ENCODE measurements around the gene GMDS.
A peak's percentile ranks its signal among the peaks of the same experiment; 100 is the strongest.

Gene GMDS

DNA sequence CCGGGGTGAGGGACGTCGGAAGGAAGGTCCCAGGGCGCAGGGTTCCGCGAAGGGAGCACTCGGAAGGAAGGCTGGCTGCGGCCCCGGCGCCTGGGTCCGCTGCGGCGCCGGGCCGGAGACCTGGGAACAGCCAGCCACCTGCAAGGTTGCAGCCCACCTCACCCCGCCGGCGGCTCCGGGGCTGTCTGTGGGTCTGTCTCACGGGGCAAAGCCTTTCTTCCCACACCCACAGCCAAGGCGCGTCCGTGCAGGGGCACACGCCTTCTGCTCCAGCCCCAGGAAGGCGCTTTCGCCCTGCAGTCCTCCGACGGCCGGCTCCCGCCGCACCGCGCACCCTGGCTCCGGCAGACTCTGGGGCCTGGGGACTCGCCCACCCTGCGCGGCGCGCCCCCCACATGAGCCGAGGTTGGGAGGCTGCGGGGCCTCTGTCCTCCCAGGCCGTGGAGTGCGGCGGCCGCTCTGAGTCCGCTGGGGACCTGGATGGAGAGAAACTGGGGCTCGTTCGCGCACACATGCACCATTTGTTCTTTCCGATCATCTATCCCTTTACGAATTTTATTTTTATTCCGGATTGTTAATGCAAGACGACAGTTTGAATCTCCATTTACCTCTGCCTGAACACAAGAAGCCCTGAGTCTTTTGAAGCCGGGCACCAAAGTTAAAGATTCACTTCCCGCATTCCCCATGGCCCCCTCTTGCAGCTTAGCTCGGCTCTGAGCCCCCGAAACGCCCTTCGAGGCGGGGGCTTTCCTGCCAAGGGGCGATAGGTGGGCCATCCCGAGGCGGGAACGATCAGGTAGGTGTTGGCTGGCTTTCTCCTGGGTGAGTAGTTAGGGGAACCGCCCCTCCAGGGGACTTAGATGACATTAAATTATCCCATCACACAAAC lies 640.2 kb downstream of the GMDS start:
- TF ChIP-seq, protein P1, sequence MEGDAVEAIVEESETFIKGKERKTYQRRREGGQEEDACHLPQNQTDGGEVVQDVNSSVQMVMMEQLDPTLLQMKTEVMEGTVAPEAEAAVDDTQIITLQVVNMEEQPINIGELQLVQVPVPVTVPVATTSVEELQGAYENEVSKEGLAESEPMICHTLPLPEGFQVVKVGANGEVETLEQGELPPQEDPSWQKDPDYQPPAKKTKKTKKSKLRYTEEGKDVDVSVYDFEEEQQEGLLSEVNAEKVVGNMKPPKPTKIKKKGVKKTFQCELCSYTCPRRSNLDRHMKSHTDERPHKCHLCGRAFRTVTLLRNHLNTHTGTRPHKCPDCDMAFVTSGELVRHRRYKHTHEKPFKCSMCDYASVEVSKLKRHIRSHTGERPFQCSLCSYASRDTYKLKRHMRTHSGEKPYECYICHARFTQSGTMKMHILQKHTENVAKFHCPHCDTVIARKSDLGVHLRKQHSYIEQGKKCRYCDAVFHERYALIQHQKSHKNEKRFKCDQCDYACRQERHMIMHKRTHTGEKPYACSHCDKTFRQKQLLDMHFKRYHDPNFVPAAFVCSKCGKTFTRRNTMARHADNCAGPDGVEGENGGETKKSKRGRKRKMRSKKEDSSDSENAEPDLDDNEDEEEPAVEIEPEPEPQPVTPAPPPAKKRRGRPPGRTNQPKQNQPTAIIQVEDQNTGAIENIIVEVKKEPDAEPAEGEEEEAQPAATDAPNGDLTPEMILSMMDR (conservative IDR thresholded peaks at IDR 0.05; ENCODE audit: low read depth), result no peak

DNA sequence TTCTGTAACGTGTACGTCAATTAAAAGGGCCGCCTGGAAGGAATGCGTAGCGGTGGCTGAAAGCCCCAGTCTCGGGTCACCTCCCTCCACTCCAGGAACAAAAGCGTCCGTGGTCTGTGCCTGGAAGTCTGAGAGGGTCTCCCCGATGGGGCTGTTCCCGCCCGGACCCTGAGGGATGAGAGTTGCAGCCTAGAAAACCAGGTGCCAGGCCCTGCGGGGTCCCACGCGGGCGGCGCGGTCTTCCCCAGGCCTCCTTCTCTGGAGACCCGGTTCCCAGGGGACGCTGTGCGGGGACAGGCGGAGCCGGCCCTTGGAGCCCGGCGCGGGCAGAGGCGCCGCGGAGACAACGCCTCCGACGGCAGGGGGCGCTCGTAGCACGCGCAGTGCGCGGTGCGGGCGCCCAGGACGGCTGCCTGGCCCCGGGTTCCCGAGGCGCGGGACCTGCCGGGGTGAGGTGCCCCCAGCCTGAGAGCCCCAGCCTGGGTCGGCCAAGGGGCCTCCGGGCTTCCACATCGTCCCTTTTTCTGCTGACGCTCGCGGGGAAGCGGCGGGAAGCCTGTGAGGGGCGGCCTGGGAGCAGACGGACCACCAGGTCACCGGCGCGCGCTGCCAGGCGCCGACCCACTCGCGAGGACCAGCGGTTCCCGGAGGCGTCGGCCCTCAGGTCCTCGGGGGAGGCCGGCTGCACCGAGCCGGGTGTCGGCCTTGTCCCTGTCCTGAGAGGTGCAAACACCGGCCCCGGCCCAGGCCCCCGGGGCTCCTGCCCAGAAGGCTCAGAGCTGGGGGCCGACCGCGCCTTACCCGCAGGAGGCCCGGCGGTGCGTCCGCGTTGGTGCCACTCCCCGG lies 641.0 kb downstream of the GMDS start:
- no peak overlapping the region for H3K27ac ChIP-seq
- peak; percentile 64 for DNase-seq (ENCODE audit: low spot score)
- TF ChIP-seq, protein P1 (conservative IDR thresholded peaks at IDR 0.05; ENCODE audit: low read depth), result peak; percentile 91
- ChIA-PET POLR2A (ENCODE audit: low non-redundant PET) (no interaction called here), CTCF (interaction anchor here (0.6 to 0.8 kb wide), 4 partner anchors 591 to 1041 kb away, joined by 3 to 4 read pairs (median 4); no protein-coding TSS in a partner anchor)

More for the DNA sequence above, 640.2 kb downstream of the GMDS start:
- ChIA-PET CTCF (interaction anchor here (0.6 to 2.2 kb wide), 8 partner anchors 8 to 1040 kb away, joined by 3 to 17 read pairs (median 4); no protein-coding TSS in a partner anchor), POLR2A (ENCODE audit: low non-redundant PET) (no interaction called here)
- H3K27ac ChIP-seq, result no peak overlapping the region
- DNase-seq (ENCODE audit: low spot score), result no peak

DNA sequence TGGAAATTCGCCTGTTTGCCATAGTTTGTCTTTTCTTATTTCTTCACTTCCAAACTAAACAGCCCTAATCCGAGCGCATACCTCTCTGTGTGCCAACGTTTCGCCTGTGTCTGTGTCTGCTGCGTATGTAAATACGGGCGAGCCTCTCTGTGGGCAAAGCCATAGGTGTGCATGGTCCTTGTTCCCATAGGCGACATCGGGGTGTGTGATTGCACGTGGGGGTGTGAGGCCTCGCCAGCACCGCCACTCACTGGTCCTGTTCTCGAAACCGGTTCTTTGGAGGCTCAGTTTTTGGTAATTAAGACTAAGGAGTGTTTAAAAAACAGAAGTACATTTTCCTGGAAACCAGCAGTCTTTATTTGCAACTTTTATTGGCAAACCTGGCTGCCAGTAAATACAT lies 641.7 kb downstream of the GMDS start:
- TF ChIP-seq, protein P1 (conservative IDR thresholded peaks at IDR 0.05; ENCODE audit: low read depth), result no peak
- H3K27ac ChIP-seq, result no peak overlapping the region
- POLR2A ChIA-PET (ENCODE audit: low non-redundant PET), result no interaction called here
- CTCF ChIA-PET, result no interaction called here
- DNase-seq (ENCODE audit: low spot score), result no peak

DNA sequence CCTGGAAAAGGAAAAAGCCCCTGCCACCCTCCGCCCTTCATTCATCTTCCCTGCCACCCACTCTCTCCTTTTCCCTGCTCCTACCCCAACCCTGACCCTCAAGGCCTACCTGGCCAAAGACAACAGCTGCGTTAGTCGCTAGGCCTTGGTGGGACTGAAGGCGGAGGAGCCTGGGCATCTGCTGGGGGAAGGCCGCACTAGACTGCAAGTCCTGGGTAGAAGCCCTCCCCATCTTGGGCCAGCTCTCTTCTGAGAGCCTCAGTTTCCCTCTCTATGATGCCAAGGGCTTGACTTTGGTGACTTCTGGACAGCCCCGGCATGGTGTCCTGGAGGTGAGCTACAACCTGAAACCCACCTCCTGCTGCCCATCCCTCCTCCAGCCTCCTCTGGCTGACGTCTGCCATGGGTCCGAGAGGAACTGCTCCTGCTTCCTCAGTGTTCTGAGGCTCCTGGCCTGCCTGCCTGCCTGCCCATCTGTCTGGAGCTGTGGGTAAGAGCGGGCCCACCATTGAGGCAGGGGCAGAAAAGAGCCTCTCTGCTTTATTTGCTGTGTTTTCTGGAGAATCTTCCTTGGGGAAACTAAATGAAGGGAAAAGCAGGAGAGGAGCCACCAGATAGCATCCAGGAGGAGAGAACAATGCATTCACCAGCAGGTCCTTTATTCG lies 643.2 kb downstream of the GMDS start:
- no peak overlapping the region for H3K27ac ChIP-seq
- DNase-seq (ENCODE audit: low spot score), result no peak
- ChIA-PET POLR2A (ENCODE audit: low non-redundant PET) (no interaction called here), CTCF (interaction anchor here (0.6 to 1.4 kb wide), 2 partner anchors 502 to 846 kb away, joined by 5 to 6 read pairs; no protein-coding TSS in a partner anchor)
- TF ChIP-seq, protein P1 (conservative IDR thresholded peaks at IDR 0.05; ENCODE audit: low read depth), result no peak

DNA sequence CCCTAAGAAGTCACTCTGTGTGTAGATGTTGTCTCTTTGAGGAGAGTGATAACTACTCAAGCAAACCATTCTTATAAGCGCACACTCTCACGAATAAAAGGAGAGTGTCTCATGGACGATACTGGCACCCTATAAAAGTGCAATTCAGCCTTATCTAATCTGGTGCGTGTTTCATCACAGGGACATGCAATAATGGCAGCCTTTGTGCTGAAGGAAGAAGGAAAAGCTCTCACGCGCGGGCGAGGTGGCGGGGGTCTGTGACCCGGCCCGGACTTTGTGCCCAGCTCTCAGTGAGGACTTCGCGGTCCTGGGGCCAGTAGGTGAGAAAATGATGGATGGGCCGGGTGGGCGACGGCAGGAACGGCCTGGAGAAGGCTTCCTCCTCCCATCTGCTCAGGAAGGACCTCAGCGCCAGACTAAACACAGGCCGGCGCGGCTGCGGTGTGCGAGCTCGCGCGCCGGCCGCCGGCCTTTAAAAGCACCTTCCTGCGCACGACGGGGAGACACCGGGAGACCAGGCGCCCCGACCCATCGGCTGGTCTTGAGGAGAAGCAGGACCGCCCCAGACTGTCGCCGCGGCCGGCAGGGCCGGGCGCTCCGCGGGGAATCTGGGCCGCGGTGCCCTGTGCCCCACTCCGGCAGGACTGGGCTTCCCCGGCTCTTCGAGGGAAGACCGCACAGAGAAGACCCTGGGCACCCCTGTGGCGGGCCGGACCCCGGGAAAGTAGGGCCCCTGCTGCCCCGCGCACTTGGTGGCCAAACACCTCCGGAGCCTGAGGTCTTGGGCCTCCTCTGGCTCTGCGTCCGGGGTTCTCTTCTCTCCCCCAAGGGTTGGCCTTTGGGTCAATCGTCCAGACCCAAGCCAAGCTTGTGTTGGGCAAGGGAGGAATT lies 644.0 kb downstream of the GMDS start:
- H3K27ac ChIP-seq, result no peak overlapping the region
- POLR2A ChIA-PET (ENCODE audit: low non-redundant PET), result no interaction called here
- no peak for DNase-seq (ENCODE audit: low spot score)
- CTCF ChIA-PET, result interaction anchor here (0.6 to 1.4 kb wide), 4 partner anchors 398 to 1331 kb away, joined by 3 to 6 read pairs (median 6); no protein-coding TSS in a partner anchor
- TF ChIP-seq, protein P1 (conservative IDR thresholded peaks at IDR 0.05; ENCODE audit: low read depth), result no peak

Data from RWPE1 (cell line).